Tibial artery (tissue), 4 donors: ENCODE results near the gene OR51D1.

Experiments
- DNase-seq, 2 donors: peaks; one replicate each; pipeline ENCODE4 v3.0.0-alpha.2; 2019
- H3K27ac ChIP-seq, 2 donors: fragments of 200-600 bp; sonication (generic) in 1 of 2; 1 replicate in 1 of 2; 2 replicates in 1 of 2; pipeline ENCODE4 v1.5.1; 2018 to 2019; ENCODE audit warnings: mild to moderate bottlenecking in 1 of 2
- H3K27me3 ChIP-seq, 2 donors: fragments of 200-600 bp; sonication (generic) in 1 of 2; one replicate each; pipeline versions ENCODE4 v1.5.1 to v1.6.0; 2016 to 2019
- H3K36me3 ChIP-seq, 3 donors: fragments of 200-600 bp; sonication (generic) in 2 of 3; one replicate each; pipeline ENCODE4 v1.5.1; 2016 to 2019; ENCODE audit warnings: mild to moderate bottlenecking in 2 of 3
- H3K4me1 ChIP-seq, 4 donors: fragments of 200-600 bp; sonication (generic) in 2 of 4; 1 replicate in 3 of 4; 2 replicates in 1 of 4; pipeline ENCODE4 v1.5.1; 2016 to 2019
- H3K4me3 ChIP-seq, 2 donors: fragments of 200-600 bp; sonication (generic) in 1 of 2; 1 replicate in 1 of 2; 2 replicates in 1 of 2; pipeline ENCODE4 v1.5.1; 2018 to 2019; ENCODE audit warnings: mild to moderate bottlenecking in 2 of 2
- H3K9me3 ChIP-seq, 3 donors: fragments of 200-600 bp; sonication (generic) in 1 of 3; one replicate each; pipeline ENCODE4 v1.5.1; 2016 to 2019
- intact Hi-C: fragments of 100-400 bp; cut with DNase I; formaldehyde crosslinking; loops from one replicate; pipeline ENCODE4 v1.15.0; 2023; ENCODE audit warnings: low total_unique reads
- TF ChIP-seq, protein P1 (sequence below), 2 experiments: fragments of 200-600 bp in 1 of 2; fragments of 450-650 bp in 1 of 2; IDR thresholded peaks; one replicate each; pipeline ENCODE4 v1.5.1; 2017 to 2019; ENCODE audit warnings: antibody characterized with exemption in 2 of 2, mild to moderate bottlenecking in 1 of 2, moderate library complexity in 1 of 2

The OR51D1 gene

DNA sequence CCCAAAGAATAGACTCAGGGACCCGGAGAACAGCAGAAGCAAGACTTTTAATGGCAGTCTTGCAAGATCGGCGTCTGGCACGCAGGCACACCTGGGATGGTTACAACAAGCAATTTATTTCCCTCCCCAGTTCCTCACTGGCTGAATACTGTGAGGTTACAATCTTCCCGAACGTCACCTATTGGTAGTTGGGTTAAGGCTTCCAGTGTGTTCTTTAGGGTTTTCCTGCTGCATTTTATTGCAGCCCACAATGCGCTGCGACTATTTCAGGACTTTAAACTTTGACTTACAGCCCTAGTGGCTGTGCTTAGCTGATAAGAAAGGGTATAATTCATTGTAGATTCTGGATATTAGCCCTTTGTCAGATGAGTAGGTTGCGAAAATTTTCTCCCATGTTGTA is 17.8 kb upstream of the OR51D1 start:
- intact Hi-C loops = no loop called here
- Histone ChIP-seq H3K36me3 (no peaks in the 10 kb centered on the region), H3K9me3 (no peaks in the 10 kb centered on the region), H3K27me3 (no peaks in the 10 kb centered on the region), H3K4me1 (no peaks in the 10 kb centered on the region), H3K4me3 (no peak overlapping the region), H3K27ac (no peak overlapping the region)
- TF ChIP-seq, protein P1, sequence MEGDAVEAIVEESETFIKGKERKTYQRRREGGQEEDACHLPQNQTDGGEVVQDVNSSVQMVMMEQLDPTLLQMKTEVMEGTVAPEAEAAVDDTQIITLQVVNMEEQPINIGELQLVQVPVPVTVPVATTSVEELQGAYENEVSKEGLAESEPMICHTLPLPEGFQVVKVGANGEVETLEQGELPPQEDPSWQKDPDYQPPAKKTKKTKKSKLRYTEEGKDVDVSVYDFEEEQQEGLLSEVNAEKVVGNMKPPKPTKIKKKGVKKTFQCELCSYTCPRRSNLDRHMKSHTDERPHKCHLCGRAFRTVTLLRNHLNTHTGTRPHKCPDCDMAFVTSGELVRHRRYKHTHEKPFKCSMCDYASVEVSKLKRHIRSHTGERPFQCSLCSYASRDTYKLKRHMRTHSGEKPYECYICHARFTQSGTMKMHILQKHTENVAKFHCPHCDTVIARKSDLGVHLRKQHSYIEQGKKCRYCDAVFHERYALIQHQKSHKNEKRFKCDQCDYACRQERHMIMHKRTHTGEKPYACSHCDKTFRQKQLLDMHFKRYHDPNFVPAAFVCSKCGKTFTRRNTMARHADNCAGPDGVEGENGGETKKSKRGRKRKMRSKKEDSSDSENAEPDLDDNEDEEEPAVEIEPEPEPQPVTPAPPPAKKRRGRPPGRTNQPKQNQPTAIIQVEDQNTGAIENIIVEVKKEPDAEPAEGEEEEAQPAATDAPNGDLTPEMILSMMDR (IDR thresholded peaks at IDR 0.05) = no peak
- DNase-seq = no peak

DNA sequence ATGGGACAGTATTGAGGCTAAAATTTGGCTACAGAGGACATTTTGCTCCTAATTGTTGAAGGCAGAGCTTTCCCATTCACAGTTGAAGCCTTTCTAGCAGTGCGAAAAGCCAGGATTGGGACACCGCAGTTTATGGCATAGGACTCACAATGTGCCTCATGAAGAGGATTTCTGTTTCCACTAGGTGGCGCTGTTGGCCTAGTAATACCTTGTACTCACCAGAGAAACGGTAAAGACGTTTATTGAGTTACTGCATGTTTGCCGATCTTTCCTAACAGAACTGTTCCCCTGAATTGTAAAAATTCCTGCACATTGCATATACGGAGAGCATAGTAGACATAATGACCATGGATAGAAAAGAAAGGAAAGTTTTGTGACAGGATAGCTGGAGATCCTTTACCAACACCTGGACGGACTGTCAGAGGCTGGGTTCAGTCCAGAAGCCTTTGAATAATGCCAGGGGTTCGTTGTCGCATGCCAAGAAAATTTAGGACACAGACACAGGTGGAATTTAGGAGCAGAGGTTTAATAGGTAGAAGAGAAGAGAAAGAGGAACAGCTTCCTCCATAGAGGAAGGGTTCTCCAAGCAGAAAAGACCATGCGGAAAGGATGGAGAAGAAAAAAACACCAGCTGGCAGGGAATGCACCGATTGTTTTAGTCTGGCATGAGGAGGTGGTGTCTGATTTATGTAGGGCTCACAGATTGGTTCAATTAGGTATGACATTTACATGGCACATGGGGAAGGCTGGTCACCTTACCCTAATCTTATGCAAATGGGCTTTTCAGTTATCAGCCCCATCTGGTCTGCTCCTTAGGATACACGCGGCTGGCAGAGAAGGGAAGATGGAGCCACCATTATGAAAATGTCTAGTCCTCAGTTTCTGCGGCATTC is 10.8 kb upstream of the OR51D1 start:
- TF ChIP-seq, protein P1 (IDR thresholded peaks at IDR 0.05) = peak; percentile 66 to 75
- Histone ChIP-seq H3K4me1 (no peaks in the 10 kb centered on the region), H3K27ac (no peak overlapping the region), H3K9me3 (no peaks in the 10 kb centered on the region), H3K36me3 (no peaks in the 10 kb centered on the region), H3K27me3 (peaks cover 0 to 3% of the 10 kb centered on the region in 2 donors), H3K4me3 (no peak overlapping the region)
- intact Hi-C loops = loop anchor here (10.0 kb wide), 1 partner anchor 378 kb away; no protein-coding TSS in a partner anchor
- DNase-seq = peak in 1 of 2 donors; percentile 53

DNA sequence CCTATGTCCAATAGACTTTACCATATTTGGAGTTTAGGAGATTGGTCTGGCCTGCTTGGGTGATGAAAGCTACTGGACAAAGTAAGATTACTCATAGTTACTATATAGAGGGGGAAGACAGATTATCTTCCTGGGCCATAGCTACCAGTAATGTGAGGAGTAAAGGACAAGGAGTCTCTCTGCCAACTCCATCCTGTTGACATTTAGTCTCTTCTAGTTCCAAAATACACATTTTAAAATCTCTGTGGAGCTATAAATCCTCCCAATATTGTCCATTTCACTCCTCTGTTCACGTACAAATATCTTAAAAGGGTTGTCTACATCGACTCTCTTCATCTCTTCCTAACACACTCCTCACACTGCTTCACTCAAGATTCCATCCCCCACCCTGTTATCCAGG is 1.1 kb upstream of the OR51D1 start:
- Histone ChIP-seq H3K4me3 (no peak overlapping the region), H3K36me3 (no peaks in the 10 kb centered on the region), H3K4me1 (peaks cover 0 to 6% (median 5%) of the 10 kb centered on the region in 4 donors), H3K9me3 (no peaks in the 10 kb centered on the region), H3K27ac (no peak overlapping the region), H3K27me3 (no peaks in the 10 kb centered on the region)
- intact Hi-C loops = loop anchor here (5.0 kb wide), 1 partner anchor 191 kb away; no protein-coding TSS in a partner anchor
- no peak for DNase-seq
- TF ChIP-seq, protein P1 (IDR thresholded peaks at IDR 0.05) = no peak

- Histone ChIP-seq H3K4me3 (peak overlapping the region; percentile 40 to 52), H3K9me3 (no peaks in the 10 kb centered on the region), H3K36me3 (no peaks in the 10 kb centered on the region), H3K27me3 (no peaks in the 10 kb centered on the region), H3K4me1 (peaks cover 0 to 17% (median 5%) of the 10 kb centered on the region in 4 donors), H3K27ac (peak overlapping the region in 1 of 2 donors; percentile 14)
- DNase-seq = no peak
- TF ChIP-seq, protein P1 (IDR thresholded peaks at IDR 0.05) = no peak
- intact Hi-C loops = loop anchor here (5.0 kb wide), 1 partner anchor 190 kb away; no protein-coding TSS in a partner anchor
Observed at GRCh38 chr11:4637662-4638047, 378 bp downstream of the OR51D1 start.

DNA sequence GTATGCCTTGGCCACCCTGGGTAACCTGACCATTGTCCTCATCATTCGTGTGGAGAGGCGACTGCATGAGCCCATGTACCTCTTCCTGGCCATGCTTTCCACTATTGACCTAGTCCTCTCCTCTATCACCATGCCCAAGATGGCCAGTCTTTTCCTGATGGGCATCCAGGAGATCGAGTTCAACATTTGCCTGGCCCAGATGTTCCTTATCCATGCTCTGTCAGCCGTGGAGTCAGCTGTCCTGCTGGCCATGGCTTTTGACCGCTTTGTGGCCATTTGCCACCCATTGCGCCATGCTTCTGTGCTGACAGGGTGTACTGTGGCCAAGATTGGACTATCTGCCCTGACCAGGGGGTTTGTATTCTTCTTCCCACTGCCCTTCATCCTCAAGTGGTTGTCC is 2.7 kb downstream of the OR51D1 start:
- DNase-seq = no peak
- H3K4me1 ChIP-seq = peaks cover 0 to 31% (median 9%) of the 10 kb centered on the region in 4 donors
- intact Hi-C loops = loop anchor here (5.0 kb wide), 1 partner anchor 187 kb away; no protein-coding TSS in a partner anchor
- no peaks in the 10 kb centered on the region for H3K9me3 ChIP-seq
- H3K27ac ChIP-seq = no peak overlapping the region
- no peaks in the 10 kb centered on the region for H3K27me3 ChIP-seq
- no peak overlapping the region for H3K4me3 ChIP-seq
- H3K36me3 ChIP-seq = no peaks in the 10 kb centered on the region
- TF ChIP-seq, protein P1 (IDR thresholded peaks at IDR 0.05) = no peak
